Glomerular visceral epithelial cell (primary cell): ENCODE results near the gene KAT7.
A peak's percentile ranks its signal among the peaks of the same experiment; 100 is the strongest.

Experiments used
- DNase-seq: peaks from one replicate; pipeline ENCODE4 v3.0.0-alpha.2; 2016; ENCODE audit errors: extremely low spot score

KAT7 gene

DNA sequence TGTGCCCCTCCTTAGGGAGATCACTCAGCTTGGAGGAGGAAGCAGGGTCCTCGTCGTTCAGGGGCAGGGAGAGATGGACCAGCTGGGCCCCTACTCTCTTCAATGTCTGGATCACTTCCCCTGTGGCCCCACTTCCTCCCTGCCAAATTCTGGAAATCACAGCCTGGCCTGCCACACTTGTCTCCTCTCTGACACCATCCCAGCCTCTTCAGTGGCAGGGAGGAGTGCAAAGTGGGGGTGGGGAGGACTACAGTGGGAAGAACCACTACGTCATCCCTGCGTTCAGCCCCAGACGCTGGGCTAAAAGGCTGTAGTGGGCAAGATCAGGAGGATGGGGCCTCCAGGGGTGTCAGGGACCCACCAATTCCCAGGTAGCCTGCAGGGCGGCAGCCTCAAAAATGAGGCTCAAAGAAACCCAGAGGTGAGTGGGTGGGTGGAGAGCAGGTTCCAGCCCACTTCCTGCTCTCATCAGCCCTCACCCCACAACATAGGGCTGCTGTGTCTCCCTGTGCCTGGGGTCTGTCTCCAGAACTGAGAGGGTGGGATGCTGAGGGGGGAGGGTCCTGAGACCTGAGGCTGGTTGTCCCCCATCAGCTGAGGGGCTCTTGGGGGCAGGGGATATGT, 84.4 kb downstream of the KAT7 start:
- DNase-seq: no peak

DNA sequence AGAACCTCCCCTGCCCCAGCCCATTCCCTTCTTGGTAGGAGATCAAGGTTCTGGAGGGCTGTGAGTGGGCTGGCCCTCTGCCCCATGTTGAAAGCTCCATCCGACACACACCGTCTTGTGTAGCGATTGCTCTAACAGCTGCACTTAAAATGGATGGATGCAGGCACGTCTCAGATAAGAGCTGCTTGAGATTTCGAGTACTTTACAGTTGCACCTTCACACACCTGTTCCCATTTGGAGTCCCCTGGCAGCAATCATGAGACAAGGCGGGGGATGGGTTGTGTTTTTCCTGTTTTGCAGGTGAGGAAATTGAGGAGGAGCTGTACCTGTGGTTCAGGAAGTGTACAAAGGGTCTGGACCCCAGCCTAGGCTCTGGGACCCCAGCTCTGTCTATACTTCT, 85.0 kb downstream of the KAT7 start:
- no peak for DNase-seq

DNA sequence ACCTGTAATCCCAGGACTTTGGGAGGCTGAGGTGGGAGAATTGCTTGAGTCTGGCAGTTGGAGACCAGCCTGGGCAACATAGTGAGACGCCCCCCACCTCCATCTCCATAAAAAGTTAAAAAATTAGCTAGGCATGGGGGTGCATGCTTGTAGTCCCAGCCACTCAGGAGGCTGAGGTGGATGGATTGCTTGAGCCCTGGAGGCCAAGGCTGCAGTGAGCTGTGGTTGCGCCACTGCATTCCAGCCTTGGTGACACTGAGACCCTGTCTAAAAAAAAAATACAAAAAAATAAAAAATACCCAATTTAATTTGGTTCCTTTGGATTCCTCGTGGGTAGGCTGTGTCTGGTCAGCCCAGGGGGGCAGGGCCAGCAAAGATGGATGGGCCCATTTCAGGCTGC, 85.4 kb downstream of the KAT7 start:
- no peak for DNase-seq

DNA sequence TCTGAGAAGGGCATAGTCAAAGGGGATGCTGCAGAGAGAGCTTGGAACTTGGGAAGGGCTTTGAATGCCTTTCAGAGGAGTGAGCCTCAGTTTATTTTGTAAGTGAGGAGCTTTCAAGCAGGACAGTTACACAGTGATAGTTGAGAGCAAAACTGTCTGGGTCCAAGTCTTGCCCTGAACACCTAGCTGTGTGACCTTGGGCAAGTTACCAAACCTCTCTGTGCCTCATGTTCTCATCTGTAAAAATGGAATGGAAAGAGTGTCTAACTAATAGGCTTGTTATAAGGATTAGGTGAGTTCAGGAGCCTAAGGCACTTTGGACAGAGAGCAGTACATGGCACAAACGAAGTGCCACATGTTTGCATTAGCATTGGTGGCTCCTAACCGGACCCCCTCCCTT, 86.4 kb downstream of the KAT7 start:
- DNase-seq: no peak

DNA sequence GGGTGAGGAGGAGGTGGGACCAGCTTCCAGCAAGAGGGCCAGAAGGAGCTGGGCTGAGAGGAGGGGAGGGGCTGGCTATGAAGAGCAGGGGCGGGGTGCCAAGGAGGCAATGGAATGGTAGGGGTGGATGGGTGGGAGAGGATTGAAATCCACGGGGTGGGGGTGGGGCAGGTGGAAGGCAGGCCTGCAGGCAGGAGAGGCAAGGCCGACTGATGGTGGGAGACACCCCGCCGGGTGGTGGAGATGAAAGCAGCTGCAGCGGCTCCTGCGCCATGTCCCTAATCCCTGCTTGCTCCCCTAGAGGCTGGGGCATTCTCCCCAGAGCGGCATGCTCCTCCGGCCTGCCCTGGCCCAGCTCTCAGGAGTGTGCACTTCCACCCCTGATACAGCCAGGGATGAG, 87.2 kb downstream of the KAT7 start:
- DNase-seq: no peak

DNA sequence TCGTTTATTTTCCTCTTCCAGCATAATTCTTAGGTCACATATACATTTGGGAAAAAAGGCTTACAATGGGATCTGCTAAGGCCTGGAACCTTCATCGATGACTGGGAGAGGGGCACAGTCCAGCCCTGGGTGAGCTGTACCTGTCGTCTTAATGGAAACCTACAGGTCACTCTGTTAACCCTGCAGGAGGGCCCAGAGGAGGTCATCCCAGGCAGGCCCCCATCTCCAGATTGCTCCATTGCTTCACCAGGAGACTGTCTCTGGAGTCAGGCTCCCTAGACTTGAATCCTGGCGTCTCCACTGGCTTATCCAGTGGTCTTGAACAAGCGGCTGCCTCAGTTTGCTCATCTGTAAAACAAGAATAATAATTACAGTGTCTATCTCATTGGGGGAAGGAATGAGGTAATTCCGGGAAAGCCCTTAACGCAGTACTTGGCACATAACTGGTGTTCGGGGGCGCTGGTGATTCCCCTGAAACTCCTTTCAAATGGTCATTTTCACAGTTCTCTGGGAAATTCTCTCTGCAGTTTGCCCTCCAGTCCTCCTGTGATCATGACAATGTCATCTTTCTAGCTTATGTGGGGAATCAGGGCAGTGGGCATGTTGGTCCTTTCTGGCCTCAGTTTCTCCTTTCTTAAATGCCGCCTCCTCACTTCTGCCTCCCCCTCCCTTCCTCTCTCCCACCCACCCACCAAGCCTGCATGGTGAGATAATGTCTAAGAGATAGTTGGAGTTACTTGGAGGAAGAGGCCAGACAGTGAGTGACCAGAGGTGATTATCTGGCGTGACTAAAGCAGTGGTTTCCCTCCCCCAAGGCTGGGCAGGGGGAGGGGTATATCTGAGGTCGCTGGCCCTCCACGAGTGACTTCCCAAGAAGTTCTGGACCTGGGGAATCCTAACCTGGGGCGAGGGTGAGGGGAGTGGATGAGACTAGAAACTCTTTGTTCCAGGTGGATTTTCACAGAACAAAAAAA, 90.7 kb downstream of the KAT7 start:
- DNase-seq: peak; percentile 31

DNA sequence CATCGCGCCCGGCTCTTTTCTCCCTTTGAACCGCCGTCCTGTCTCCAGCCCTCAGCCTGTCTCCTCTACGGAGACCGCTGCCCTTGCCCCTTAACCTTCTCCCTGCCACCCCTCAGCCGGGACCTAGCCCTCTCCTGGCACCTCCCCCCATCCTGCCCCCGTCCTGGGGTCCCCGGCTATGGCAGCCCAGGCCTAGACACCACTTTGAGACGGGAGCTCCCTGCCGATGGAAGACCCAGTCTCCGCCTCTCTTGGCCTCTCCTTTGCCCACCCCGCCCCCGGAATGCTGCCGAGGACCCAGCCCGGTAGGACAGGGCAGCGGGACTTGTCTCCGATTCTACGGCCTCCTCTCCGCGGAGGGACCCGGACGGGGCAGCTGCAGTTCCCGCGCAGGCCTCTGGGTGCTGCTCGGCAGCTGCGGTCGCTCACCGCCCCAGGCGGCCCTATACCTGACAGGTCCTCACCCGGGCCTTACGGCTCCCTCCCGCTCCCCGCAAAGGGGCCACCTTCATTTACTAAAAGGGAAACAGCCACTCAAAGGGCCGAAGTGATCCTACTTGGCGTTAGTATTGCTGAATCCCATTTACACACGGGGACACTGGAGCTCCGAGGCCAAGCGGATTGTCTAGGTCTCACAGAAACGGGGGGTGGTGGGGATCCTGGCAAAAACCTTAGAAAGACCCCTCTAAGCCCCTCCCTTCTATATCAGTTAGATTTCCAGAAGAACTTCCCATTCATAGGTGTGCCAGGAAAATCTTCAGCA, 92.0 kb downstream of the KAT7 start:
- DNase-seq: peak; percentile 76

DNA sequence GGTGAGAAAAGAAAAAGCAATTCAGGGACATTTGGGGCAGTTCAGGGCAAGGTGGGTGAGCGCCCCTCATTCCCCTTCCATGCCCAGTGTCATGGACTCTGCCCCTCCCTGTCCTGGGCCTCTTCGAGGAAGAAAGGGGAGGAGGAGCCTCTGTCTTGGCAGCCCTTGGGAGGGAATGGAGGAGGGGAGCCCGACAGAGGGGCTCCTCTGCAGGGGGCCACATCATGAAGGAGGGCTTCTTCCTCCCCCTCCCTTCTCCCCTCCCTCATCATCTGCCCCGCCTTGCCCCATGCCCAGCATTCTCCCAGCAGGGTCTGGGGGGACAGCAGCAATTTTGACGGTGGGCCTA, 92.5 kb downstream of the KAT7 start:
- no peak for DNase-seq

DNA sequence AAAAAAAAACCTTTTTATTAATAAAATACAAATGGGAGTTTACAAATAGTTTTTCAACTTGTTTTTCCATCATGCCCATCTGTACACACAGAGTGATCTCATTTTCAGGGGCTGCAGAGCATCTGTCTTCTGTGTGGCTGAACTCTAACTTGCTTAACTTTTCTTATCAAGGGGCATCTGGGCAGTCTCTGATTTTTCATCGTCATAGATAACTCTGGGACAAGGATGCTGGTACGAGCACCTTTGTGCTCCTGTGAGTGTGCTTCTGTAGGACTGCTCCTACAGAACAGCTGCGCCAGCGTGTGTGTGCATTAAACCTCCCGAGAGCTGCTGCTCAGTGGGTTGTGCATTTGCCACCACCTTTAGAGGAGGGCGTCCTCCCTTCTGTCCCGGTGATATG, 94.0 kb downstream of the KAT7 start:
- DNase-seq: no peak
